Fibroblast of the aortic adventitia (primary cell): ENCODE results near the gene FSTL5. TPM values are rescaled to one million over a fixed set of nuclear protein-coding genes. Genes with fewer than 3 reads are reported as not detected.

Source experiments
- DNase-seq: peaks from one replicate; pipeline ENCODE4 v3.0.0-alpha.2; 2010; ENCODE audit warnings: low read depth
- H3K4me3 ChIP-seq: 2 replicates; pipeline ENCODE4 v1.5.1; 2011; ENCODE audit warnings: low read depth, mild to moderate bottlenecking, control low read depth, low read length, moderate library complexity
- total RNA-seq: library from RNA; depleted of rRNA; stranded (reverse); fragments of >200 nt; gene quantifications from 2 replicates; pipeline ENCODE4 v1.2.3, GENCODE V29; 2012; ENCODE audit warnings: low replicate concordance
- TF ChIP-seq, protein P1 (sequence below): IDR thresholded peaks from 2 replicates; pipeline ENCODE4 v1.5.1; 2011; ENCODE audit warnings: mild to moderate bottlenecking, low read length, control low read depth, inconsistent platforms; ENCODE audit not compliant: insufficient read depth

Gene FSTL5
- total RNA-seq, 1 donor, result under 0.01 TPM

DNA sequence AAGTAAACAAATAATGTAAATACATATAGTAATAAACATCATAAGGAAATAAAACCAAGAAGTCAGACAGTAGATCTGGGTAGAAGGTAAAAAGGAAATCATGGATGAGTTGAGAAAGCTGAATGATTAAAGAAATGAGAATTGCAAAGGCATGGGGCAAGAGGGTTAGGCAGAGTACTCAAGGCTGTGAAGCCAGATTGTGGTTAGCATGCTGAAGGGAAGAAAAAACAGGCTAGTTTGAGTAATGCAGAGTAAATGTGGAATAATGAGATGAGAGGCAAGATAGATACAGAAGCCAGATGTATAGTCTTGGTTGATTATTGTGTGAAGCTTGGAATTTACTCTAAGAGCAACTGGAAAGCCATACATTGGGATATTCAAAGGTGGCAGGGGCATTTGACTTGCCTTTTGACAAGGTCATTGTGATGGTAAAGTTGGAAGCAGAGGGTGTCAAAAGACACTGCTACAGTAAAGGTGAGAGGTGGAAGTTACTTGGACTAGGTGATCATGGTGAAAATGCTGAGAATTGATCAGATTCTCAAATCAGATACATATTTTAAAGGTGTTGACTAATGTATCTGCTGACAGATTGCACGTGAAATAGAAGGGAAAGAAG, 307.0 kb downstream of the FSTL5 start:
- DNase-seq, result no peak
- H3K4me3 ChIP-seq, result no peak overlapping the region
- TF ChIP-seq, protein P1, sequence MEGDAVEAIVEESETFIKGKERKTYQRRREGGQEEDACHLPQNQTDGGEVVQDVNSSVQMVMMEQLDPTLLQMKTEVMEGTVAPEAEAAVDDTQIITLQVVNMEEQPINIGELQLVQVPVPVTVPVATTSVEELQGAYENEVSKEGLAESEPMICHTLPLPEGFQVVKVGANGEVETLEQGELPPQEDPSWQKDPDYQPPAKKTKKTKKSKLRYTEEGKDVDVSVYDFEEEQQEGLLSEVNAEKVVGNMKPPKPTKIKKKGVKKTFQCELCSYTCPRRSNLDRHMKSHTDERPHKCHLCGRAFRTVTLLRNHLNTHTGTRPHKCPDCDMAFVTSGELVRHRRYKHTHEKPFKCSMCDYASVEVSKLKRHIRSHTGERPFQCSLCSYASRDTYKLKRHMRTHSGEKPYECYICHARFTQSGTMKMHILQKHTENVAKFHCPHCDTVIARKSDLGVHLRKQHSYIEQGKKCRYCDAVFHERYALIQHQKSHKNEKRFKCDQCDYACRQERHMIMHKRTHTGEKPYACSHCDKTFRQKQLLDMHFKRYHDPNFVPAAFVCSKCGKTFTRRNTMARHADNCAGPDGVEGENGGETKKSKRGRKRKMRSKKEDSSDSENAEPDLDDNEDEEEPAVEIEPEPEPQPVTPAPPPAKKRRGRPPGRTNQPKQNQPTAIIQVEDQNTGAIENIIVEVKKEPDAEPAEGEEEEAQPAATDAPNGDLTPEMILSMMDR, result no peak

DNA sequence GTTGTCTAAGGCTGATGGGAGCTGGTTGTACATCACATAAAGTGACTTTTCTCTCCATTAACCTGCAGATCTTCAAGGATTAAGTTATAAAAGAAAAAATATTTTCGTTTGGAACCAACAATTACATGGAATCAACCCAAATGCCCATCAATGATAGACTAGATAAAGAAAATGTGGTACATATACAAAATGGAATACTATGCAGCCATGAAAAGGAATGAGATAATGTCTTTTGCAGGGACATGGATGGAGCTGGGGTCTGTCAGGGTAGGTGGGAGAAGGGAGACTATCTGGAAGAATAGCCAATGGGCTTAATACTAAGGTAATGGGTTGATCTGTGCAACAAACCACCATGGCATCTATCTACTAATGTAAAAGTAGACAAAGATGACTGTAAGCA, 313.2 kb downstream of the FSTL5 start:
- H3K4me3 ChIP-seq, result no peak overlapping the region
- no peak for DNase-seq
- TF ChIP-seq, protein P1, result no peak

DNA sequence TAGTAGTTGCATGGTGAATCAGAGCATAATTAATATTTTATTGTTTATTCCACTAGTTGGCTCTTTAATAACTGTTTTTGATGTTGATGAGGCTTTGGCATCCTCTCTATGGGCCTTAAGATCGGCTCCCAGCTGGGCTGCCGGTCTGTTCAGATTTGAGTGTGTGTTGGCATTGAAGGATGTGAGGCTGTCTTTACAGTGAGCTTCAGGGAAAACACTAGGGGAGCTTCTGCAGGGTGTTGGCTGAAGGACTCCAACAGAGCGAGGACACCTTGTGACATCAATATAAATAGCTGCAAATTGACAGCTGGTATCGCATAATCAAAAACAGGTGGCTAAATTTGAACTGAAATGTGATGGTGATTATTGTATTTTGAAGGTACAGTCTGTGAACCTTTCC, 322.0 kb downstream of the FSTL5 start:
- H3K4me3 ChIP-seq, result no peak overlapping the region
- TF ChIP-seq, protein P1, result no peak
- DNase-seq, result no peak

DNA sequence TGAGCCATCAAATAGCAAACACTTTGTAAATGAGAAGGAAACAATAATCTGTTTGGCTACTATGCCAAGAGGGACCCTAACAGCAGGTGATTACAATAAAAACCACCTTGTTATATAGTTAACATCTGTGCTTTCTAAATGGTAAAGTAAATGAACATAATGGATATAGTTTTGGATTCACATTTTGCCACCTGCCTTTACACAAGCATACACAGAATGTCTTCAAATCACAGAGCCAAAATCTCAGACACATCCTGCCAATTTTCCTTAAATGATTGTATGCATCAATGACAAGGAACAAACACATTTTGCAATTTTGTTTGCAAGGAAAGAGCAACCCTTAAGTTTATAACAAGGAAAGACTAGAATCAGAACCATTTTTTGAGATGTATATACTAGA, 334.2 kb downstream of the FSTL5 start:
- no peak for DNase-seq
- H3K4me3 ChIP-seq, result no peak overlapping the region
- TF ChIP-seq, protein P1, result no peak

DNA sequence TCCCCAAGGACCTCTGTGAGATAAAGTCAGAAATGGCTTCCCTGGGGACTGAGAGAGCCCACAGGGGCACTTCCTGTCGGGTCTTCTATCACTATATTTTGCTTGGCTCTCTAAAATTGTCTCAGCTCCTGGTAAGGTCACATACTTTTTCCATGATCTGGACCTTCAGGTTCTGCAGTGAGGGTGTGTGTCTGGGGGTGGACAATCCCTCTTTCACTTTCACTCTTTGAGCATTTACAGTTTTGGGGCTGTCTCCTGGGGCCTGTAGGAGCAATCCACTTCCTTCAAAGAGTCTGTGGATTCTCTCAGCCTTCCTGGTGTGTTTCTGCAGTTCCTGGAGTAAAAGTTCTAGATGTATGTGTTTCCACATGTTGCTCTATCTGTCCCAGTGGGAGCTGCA, 335.7 kb downstream of the FSTL5 start:
- H3K4me3 ChIP-seq, result no peak overlapping the region
- TF ChIP-seq, protein P1, result no peak
- DNase-seq, result no peak

DNA sequence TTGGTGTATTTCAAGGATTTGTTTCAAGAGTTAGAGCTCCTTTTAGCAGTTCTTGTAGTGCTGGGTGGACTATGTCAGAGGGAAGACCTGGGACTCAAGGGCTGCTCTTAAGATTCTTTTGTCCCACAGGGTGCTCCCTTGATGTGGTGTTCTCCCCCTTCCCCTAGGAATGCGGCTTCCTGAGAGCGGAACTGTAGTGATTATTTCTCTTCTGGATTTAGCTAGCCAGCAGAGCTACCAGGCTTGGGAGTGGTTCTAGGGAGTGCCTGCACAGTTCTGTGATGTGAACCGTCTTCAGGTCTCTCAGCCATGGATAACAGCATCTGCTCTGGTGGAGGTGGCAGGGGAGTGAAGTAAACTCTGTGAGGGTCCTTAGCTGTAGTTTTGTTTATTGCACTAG, 336.8 kb downstream of the FSTL5 start:
- no peak for DNase-seq
- no peak overlapping the region for H3K4me3 ChIP-seq
- TF ChIP-seq, protein P1, result no peak

DNA sequence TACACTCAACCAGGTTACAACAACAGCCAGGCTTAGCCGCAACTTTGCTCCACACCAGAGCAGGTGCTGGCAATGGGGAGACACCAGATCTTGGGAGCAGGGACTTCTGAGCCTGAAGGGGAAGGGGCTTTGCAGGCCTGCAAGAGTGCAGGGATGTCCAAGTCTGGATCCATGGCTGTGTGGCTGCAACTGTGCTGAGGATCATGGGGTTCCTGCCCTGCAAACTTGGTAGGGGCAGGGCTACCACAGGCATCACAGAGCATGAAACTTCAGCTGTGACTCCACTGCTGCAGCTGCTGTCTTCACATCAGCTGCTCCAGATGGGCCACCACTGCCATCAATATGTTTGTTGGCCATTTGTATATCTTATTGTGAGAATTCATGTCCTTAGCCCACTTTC, 340.4 kb downstream of the FSTL5 start:
- TF ChIP-seq, protein P1, result no peak
- no peak for DNase-seq
- H3K4me3 ChIP-seq, result no peak overlapping the region
